ENCODE results near the gene GLMP.
A peak's percentile ranks its signal among the peaks of the same experiment; 100 is the strongest.

The GLMP gene

DNA sequence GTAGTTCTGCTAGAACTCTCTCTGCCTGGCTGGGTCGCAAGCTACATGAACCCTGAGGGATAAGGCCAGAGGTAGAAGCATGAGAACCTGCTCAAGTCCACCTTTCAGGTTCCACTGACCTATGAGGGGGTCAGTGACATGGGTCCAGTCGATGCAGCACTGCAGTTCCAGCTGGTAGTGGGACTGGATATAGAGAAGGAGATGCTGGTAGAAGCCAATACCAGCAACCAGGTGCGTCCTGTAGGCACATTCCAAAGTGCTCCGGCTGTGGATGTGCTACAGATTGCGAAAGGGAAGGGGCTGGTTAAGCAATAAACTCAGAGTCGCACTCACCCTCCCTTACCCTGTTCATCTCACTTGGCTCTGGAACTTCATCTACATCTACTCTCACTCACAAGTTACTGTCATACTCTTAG is 18.5 kb downstream of the GLMP start:
- peak overlapping the region; percentile 17 for H3K27ac Mint-ChIP-seq
- ATAC-seq (no peak), DNase-seq (ENCODE audit: low spot score in 2 of 2) (no peak)
- H3K36me3 Mint-ChIP-seq = peaks cover 90% of the 10 kb centered on the region
- peaks cover 32% of the 10 kb centered on the region for H3K4me1 Mint-ChIP-seq
- H3K4me3 Mint-ChIP-seq = no peak overlapping the region
- H3K9me3 Mint-ChIP-seq = no peaks in the 10 kb centered on the region

DNA sequence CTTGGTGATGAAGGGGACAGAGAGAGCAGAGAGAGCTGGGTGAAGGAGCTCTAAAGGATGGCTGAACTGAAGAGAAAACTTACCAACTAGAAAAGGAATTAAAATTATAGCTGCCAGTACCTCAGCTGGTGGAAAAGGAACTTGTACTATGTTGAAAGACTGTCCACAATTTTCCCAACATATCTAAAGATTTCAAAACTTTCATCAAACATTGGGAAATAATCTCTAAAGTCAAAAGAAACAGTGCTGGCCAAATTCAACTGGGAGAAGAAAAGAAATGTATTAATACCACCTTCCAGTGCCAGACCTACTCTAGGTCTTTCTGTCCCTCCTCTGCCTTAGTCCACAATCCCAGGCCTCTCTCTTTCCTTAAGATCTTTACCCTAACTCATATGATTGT is 18.9 kb downstream of the GLMP start:
- peaks cover 93% of the 10 kb centered on the region for H3K36me3 Mint-ChIP-seq
- no peak for ATAC-seq
- H3K27ac Mint-ChIP-seq = peak overlapping the region; percentile 17

GRCh38 chr1:156270314-156270713 is 25.2 kb downstream of the GLMP start:
- no peak overlapping the region for H3K4me3 Mint-ChIP-seq
- peaks cover 100% of the 10 kb centered on the region for H3K36me3 Mint-ChIP-seq
- no peak for ATAC-seq
- H3K9me3 Mint-ChIP-seq = no peaks in the 10 kb centered on the region
- no peaks in the 10 kb centered on the region for H3K4me1 Mint-ChIP-seq
- no peak for DNase-seq (ENCODE audit: low spot score in 2 of 2)
- H3K27ac Mint-ChIP-seq = no peak overlapping the region

More for the DNA sequence above, 18.9 kb downstream of the GLMP start:
- no peak for DNase-seq (ENCODE audit: low spot score in 2 of 2)
- Mint-ChIP-seq H3K9me3 (no peaks in the 10 kb centered on the region), H3K4me3 (no peak overlapping the region), H3K4me1 (peaks cover 30% of the 10 kb centered on the region)

GRCh38 chr1:156268336-156268735 is 27.1 kb downstream of the GLMP start:
- Mint-ChIP-seq H3K9me3 (no peaks in the 10 kb centered on the region), H3K27ac (no peak overlapping the region), H3K4me1 (no peaks in the 10 kb centered on the region), H3K4me3 (no peak overlapping the region), H3K36me3 (peaks cover 100% of the 10 kb centered on the region)
- DNase-seq (ENCODE audit: low spot score in 2 of 2) (no peak), ATAC-seq (no peak)

DNA sequence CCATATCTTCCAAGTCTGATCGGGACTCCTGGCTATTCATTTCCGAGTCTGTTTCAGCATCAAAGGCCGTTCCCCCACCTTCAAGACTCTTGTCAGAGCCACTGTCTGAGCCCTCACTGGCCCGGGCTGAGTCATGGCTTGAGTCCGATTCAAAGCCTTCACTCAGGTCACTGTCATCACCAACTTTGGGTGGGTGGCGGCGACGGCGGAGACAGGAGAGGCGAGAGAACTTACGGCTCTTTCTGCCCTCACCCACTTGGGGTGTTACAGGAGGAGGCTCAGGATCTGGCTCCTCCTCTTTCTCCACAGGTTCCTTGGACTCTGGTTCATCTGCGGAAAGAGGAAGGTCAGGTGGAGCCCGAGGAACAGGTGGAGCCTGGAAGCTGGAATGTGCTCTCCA is 29.4 kb downstream of the GLMP start:
- Mint-ChIP-seq H3K4me3 (no peak overlapping the region), H3K4me1 (no peaks in the 10 kb centered on the region), H3K36me3 (peaks cover 100% of the 10 kb centered on the region), H3K27ac (peak overlapping the region; percentile 77), H3K9me3 (no peaks in the 10 kb centered on the region)
- ATAC-seq = no peak
- DNase-seq (ENCODE audit: low spot score in 2 of 2) = no peak

DNA sequence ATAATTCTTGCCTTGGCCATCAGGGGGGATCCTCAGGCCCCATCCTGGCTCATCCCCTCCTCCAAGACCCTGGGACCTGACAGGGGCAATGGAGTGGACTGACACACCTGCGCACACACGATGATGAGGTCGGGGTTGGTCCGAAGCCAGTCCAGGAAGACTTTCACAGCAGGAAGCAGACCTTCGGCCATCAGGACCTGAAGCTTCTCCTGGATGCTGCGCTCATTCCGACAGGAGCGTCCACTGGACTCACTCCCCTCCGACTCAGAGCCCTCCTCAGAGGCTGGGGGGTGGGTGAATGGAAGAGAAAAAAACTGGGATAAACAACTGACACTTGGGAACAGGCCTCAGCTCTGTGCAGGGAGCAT is 32.2 kb downstream of the GLMP start:
- Mint-ChIP-seq H3K27ac (peak overlapping the region; percentile 69), H3K4me1 (peaks cover 6% of the 10 kb centered on the region), H3K4me3 (no peak overlapping the region), H3K9me3 (no peaks in the 10 kb centered on the region), H3K36me3 (peaks cover 100% of the 10 kb centered on the region)
- ATAC-seq (no peak), DNase-seq (ENCODE audit: low spot score in 2 of 2) (no peak)

GRCh38 chr1:156262461-156263287 is 32.8 kb downstream of the GLMP start:
- H3K4me3 Mint-ChIP-seq = no peak overlapping the region
- peaks cover 11% of the 10 kb centered on the region for H3K4me1 Mint-ChIP-seq
- peak; percentile 71 for ATAC-seq
- H3K36me3 Mint-ChIP-seq = peaks cover 100% of the 10 kb centered on the region
- no peaks in the 10 kb centered on the region for H3K9me3 Mint-ChIP-seq
- H3K27ac Mint-ChIP-seq = peak overlapping the region; percentile 69
- no peak for DNase-seq (ENCODE audit: low spot score in 2 of 2)

- Mint-ChIP-seq H3K4me1 (peaks cover 12% of the 10 kb centered on the region), H3K9me3 (no peaks in the 10 kb centered on the region), H3K36me3 (peaks cover 100% of the 10 kb centered on the region), H3K4me3 (no peak overlapping the region), H3K27ac (peak overlapping the region; percentile 23)
- DNase-seq (ENCODE audit: low spot score in 2 of 2) = no peak
- no peak for ATAC-seq
These were observed 34.6 kb downstream of the GLMP start for GRCh38 chr1:156260896-156261295.

DNA sequence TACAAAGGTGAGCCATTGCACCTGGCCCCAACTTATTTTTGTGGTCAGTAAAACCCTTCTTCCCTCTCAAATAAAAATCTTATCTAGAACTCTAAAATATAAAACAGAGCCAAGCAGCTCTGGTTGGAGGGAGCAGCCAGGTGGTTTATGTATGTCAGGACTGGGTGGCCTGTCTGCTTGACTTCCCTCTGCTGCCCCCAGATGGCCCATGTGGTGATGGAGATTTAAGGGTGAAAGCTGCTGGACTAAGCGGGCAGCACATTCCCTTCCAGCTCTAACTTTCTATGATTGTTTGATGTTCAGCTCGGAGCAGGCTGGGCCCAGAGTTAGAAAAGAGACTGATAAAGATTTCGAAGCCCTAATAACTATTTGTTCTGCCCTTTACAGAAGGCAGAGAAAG is 35.7 kb downstream of the GLMP start:
- H3K27ac Mint-ChIP-seq = peak overlapping the region; percentile 23
- DNase-seq (ENCODE audit: low spot score in 2 of 2) (no peak), ATAC-seq (no peak)
- H3K36me3 Mint-ChIP-seq = peaks cover 100% of the 10 kb centered on the region
- H3K9me3 Mint-ChIP-seq = no peaks in the 10 kb centered on the region
- peaks cover 12% of the 10 kb centered on the region for H3K4me1 Mint-ChIP-seq
- no peak overlapping the region for H3K4me3 Mint-ChIP-seq

GRCh38 chr1:156258859-156259258 is 36.6 kb downstream of the GLMP start:
- DNase-seq (ENCODE audit: low spot score in 2 of 2) = no peak
- H3K4me3 Mint-ChIP-seq = no peak overlapping the region
- H3K36me3 Mint-ChIP-seq = peaks cover 100% of the 10 kb centered on the region
- H3K4me1 Mint-ChIP-seq = peaks cover 14% of the 10 kb centered on the region
- no peak overlapping the region for H3K27ac Mint-ChIP-seq
- H3K9me3 Mint-ChIP-seq = no peaks in the 10 kb centered on the region
- ATAC-seq = no peak

DNA sequence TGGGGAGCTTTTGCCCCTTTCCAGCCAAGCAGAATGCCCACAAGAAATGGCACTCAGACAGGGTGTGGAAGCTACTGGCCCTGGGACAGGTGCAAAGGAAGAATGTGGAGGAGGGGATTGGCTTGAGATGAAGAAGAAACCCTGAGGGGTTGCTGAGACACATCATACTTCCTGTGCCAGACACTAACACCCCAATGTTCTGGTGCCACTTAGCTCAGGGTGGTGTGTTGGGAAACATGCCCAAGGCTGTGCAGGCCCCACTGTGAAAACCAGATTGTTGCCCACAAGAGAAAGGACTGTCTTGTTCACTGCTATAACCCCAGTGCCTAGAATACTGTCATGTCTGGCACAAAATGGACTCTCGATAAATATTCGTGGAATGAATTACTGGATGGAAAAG is 37.8 kb downstream of the GLMP start:
- ATAC-seq = no peak

GRCh38 chr1:156253634-156254033 is 41.8 kb downstream of the GLMP start:
- H3K4me1 Mint-ChIP-seq = peaks cover 20% of the 10 kb centered on the region
- no peak for ATAC-seq
- peaks cover 94% of the 10 kb centered on the region for H3K36me3 Mint-ChIP-seq
- peak overlapping the region; percentile 35 for H3K27ac Mint-ChIP-seq
- H3K4me3 Mint-ChIP-seq = no peak overlapping the region
- no peaks in the 10 kb centered on the region for H3K9me3 Mint-ChIP-seq
- no peak for DNase-seq (ENCODE audit: low spot score in 2 of 2)

More for the DNA sequence above, 37.8 kb downstream of the GLMP start:
- H3K27ac Mint-ChIP-seq = no peak overlapping the region
- H3K4me1 Mint-ChIP-seq = peaks cover 23% of the 10 kb centered on the region
- DNase-seq (ENCODE audit: low spot score in 2 of 2) = no peak
- peaks cover 100% of the 10 kb centered on the region for H3K36me3 Mint-ChIP-seq
- H3K4me3 Mint-ChIP-seq = no peak overlapping the region
- H3K9me3 Mint-ChIP-seq = no peaks in the 10 kb centered on the region

DNA sequence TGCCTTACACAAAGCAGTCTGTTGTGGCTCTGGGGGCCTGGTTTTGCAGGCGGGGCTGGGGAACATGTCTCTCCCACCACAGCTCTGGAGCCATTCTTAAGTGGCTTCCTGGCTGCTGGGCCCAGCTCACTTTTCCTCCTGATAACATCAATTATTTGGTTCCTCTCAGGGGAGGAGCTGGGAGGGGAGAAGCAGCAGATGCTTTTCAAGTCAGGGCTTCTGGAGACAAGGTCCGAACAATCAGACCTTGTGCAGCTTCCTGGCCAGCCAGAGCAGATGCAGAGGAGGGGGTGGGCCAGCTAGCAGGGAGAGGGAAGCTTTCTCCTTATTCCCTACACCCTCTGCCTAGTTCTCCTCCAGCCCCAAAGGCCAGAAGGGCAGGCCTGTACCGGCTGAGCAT is 44.0 kb downstream of the GLMP start:
- H3K9me3 Mint-ChIP-seq = no peaks in the 10 kb centered on the region
- no peak for DNase-seq (ENCODE audit: low spot score in 2 of 2)
- H3K36me3 Mint-ChIP-seq = peaks cover 76% of the 10 kb centered on the region
- H3K4me1 Mint-ChIP-seq = peaks cover 17% of the 10 kb centered on the region
- peak overlapping the region; percentile 35 for H3K27ac Mint-ChIP-seq
- ATAC-seq = no peak
- no peak overlapping the region for H3K4me3 Mint-ChIP-seq

GRCh38 chr1:156249593-156249992 is 45.9 kb downstream of the GLMP start:
- ATAC-seq (no peak), DNase-seq (ENCODE audit: low spot score in 2 of 2) (no peak)
- no peak overlapping the region for H3K4me3 Mint-ChIP-seq
- peak overlapping the region; percentile 67 for H3K27ac Mint-ChIP-seq
- peaks cover 73% of the 10 kb centered on the region for H3K36me3 Mint-ChIP-seq
- no peaks in the 10 kb centered on the region for H3K9me3 Mint-ChIP-seq
- H3K4me1 Mint-ChIP-seq = peaks cover 35% of the 10 kb centered on the region

DNA sequence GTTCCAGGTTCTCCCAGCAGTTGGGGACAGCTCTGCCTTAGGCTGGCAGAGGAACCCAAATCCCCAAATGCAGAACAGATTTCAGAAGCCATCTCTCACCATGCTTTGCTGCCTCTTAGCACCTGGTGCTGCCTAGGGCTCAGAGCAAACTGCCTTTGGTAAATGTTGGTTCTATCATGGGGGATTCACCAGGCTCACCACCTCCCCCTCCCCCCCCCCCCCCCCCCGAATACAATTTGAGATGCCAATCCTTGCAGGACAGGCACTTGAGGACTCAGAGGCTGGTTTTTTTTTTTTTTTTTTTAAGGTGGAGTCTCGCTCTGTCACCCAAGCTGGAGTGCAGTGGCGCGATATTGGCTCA is 47.2 kb downstream of the GLMP start:
- peaks cover 35% of the 10 kb centered on the region for H3K4me1 Mint-ChIP-seq
- H3K36me3 Mint-ChIP-seq = peaks cover 73% of the 10 kb centered on the region
- H3K4me3 Mint-ChIP-seq = no peak overlapping the region
- H3K9me3 Mint-ChIP-seq = no peaks in the 10 kb centered on the region
- DNase-seq (ENCODE audit: low spot score in 2 of 2) (no peak), ATAC-seq (no peak)
- peak overlapping the region; percentile 64 for H3K27ac Mint-ChIP-seq

DNA sequence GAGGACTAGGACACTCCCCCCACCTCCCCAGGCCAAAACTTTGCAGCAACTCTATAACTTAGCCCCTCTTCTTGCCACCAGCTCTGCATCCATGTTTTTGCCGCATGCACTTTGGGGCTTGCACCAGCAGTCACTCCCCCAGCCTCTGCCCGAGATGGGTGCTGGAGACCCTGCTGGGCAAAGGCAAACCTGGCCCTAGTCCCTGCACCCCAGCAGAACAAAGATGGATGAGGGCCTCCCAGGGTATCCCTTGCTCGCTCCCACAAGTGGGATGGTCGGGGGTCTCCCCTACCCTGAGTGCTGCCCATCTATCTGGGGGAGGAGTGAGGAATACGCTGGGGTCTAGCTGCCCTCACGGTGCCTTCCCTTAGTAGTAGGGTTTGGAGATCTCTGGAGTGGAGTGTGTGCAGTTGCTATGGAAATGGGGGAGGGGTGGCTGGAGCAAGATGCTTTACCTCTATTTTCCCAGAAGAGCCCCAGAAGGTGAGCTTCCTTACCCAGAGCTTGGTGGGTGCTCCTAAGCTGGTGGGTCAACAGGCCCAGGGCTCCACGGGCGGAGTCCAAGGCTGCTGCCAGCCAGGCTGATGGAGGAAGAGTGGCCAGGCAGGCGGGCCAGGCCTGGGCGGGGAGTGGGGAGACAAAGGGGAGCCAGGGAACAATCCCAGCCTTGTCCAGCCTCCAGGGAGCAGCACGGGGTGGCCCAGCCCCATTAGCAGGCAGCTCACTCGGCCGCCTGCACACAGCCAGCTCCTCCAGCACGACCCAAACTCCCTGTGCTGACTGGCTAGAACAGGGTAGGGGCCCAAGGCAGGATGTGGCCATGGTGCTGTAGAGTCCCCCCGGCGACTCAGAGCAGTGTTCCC is 47.8 kb downstream of the GLMP start, which contains the start of gene PAQR6:
Gene PAQR6, minus strand, starts transcription at position 597 of the 863 bp plus-strand sequence. CDS start 1,325 bp downstream, outside the sequence.
- no peak within 1 kb of the TSS for H3K4me3 Mint-ChIP-seq
- ATAC-seq (no peak), DNase-seq (ENCODE audit: low spot score in 2 of 2) (no peak)
- no peaks in the 10 kb centered on the region for H3K9me3 Mint-ChIP-seq
- H3K4me1 Mint-ChIP-seq = peaks cover 31% of the 10 kb centered on the region
- H3K27ac Mint-ChIP-seq = peak within 1 kb of the TSS; percentile 64
- H3K36me3 Mint-ChIP-seq = peaks cover 67% of the 10 kb centered on the region

Data from stimulated activated effector memory CD8-positive, alpha-beta T cell treated with anti-CD3 and anti-CD28 coated beads, Interleukin-12 subunit alpha, Interleukin-12 subunit beta, amount 100 ng/mL, for 72 hours (primary cell).